NCI-H2029 treated with DMSO at 0.1 percent for 48 hours (cell line): ENCODE measurements around the gene MAP3K20.
"Not testable (repeated sequence)": the region's sequence is repeated elsewhere in the genome, so short reads cannot be mapped to it uniquely, and the experiment has no call there.

Experiments
- DNase-seq: peaks from one replicate; lab custom pipeline; 2025; lab: John Stamatoyannopoulos, UW

The MAP3K20 gene

DNA sequence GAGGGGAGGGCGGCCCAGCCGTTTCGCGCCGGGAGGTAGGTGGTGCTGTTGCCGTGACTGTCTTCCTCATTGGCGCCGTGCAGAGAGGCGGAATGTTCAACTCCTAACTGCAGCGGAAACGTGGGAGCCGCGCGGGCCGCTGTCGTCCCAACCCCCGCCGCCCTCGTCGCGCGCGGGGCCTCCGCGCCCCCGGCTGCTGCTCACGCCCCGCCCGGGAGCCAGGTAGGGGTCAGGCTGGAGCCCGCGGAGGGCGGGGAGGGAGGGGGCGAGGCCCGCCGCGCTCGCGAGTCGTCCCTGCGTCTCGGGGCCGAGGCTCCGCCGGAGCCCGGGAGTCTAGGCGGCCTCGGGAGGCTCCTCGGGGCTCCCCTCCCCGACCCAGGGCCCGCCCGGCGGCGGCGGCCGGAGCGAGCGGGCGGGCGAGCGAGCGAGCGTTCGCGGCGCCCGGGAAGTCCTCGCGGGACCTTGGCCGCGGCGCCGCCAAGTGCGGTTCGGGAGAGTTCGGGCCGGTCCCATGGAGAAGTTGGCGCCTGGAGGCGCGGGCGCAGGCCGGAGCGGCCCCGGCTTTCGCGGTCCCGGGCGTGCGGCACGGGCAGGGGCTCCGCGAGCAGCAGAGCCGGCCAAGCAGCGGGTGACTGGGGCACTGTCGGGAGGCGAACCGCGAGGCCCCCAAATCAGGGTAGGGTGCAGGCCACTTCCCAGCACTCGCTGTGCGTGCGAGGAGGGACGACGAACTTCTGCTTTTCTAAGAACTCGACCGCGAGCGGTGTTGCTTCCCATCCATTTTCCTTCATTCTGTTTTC, at the start of gene MAP3K20:
MAP3K20 (plus strand) TSS at position 66 of the 800 bp plus-strand sequence. CDS start 15,186 bp downstream, outside the sequence.
- DNase-seq: peak; percentile 9

DNA sequence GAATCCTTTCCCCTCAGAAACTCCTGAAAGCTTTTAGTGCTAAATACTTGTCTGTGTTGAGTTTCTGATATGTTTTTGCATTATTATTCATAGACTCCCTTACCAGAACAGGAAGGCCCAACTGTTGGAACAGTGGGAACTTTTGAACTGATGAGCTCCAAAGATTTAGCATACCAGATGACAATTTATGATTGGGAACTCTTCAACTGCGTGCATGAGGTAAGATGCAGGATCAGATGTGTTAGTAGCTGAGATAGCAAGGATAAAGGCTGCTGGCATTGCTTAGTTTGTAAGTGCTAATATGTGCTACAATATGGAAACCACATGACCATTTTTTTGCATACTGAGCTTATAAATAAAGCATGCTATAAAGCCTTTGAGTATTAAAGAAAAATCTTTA, 49.2 kb upstream of the MAP3K20 start:
- no peak for DNase-seq

DNA sequence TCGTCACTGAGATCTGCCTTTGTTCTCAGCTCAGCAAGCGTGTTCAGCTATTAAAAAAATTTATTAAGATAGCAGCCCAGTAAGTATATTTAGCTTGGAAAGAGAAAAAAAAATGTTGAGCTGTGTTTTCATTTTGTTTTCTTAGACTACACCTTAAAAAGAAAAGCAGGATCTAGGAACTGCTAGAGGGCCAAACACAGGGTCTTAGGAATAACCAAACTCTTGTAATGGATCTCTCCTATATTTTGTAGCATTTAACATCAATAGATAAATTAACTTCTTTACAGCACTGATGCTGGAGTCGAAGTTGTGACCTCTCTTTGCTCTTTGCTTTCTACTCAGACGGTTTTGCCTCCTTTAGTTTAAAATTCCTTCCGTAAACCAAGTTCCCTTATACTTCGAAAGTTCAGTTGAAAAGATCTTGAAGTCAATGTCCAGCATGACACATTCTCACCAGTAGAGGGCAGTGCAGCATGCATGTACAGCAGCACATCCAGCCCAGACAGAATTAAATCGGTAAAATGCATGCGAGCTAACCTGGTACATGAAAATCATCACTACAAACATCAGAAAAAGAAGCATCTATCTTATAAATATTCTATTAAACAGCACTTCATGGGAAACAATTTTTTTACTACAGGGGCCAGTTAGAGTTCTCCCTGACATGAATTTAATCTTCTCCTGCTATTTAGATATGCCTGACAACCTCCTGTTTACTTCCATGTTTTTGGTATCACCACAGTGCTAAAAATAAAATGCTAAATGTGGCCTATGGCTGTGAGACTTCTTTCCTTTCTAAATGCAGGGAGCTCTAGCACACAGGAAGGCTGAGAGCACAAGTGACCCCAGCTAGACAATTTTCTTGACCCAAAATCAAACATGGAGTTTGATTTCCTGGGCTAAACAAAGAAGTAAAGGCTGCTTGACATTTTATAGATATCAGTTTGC, 48.2 kb upstream of the MAP3K20 start:
- DNase-seq: peak; percentile 37

DNA sequence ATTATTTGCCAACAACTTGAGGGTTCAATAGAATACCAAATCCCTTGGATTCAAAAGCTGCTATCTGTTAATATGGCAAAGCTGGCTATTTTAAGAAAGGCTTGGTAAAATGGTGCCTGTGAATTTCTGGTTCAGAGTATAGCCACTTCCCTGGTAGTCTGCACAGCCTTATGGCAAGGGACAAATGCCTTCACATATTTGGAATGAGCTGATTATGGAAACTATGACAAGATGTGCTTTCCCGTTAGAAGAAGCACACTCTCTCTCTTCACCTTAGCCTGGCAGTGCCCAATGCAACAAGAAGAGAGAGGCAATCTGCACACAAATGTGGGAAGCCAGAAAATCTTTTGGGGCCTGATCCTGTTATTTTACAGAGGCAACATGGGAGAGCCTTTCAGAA, 47.5 kb upstream of the MAP3K20 start:
- no peak for DNase-seq

DNA sequence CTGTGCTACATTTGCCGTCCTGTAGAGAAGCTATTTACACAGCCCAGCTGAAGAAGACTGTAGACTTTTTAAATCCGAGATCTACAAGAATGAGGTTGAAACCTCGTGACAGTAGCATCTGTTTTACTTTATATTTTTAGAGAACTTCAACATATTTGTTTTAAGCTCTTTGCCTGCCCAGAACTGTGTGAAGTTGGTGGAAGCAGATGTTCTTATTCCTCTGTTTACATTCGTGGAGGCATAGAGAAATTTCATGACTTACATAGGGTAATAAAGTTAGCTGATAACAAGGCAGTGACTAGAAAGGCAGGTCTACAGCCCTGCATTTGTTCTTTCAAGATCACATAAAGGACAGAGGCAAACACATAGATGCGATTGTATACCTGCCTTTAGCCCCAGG, 47.0 kb upstream of the MAP3K20 start:
- DNase-seq: no peak

DNA sequence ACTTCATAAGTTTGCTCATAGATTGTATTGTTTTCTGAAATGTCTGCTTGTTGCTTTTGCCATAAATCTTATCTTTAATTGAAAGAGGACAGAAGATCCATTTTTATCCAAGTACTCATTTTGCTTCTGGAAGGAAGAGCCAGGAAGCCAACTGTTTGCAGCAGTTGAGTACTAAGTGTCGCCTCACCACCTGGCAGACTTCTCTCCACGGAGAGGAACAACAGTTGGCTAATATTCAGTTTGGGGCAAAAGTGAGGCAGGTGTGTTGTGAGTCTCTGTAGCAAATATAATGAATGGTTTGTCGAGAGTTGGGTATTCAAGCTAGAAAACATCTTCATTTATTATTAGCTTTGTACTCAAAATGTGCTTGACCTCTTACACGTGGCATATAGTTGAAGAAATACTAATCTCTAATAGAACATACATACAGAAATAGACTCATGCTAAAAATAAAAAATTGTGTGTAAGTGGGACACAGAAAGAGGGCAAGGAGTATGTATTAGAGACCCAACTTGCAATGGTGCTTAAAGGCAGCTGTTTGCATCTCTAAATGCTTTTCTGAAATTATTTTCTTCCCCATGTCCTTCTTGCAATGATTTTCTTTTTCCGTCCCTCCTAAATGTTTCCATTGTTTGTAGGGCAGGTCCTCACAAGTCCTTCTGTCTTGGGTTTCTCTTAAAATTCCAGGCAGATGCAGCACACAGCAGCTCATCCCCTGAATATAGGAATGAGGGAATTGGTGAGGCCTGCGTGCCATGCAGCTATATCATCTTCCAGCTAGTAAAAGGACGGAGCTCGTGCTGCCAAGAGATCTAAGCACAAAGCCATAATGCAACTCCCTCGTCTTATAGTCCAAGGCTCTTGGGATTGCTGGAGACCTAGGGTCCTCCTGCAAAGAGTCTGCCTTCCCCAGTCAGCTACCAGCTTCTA, 44.8 kb upstream of the MAP3K20 start:
- no peak for DNase-seq

DNA sequence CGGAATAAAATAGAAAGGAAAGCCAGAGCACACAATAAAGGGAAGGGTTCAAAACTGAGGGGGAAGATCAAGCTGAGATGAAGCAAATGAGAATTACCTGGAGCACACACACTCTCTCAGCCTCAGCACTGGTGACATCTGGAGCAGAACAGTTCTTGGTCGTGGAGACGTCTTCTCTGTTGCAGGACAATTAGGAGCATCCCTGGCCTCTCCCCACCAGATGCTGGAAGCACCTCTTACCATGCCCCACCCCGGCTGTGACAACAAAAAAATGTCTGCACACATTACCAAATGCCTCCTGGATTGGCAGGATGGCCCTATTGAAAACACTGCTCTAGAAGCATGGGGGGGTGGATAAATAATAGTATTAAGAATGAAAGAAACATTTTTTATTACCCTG, 43.6 kb upstream of the MAP3K20 start:
- DNase-seq: no peak

DNA sequence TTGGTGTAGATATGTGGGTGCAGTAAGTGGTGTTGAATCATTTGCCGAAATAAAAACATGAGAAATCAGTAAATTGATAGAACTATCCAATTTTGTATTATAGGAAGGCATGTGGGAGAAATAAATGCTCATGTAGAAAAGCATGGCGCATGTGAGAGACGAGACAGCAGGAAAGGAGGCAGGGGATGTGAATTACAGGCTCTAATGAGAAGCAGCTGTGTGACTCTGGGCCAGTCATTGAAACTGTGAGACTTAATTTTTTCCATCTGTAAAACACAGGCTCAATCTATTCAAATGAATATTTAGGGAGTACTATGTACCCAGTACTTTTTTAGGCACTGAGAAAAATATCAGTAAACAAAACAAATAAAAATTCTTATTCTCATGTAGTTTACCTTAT, 42.6 kb upstream of the MAP3K20 start:
- DNase-seq: no peak

DNA sequence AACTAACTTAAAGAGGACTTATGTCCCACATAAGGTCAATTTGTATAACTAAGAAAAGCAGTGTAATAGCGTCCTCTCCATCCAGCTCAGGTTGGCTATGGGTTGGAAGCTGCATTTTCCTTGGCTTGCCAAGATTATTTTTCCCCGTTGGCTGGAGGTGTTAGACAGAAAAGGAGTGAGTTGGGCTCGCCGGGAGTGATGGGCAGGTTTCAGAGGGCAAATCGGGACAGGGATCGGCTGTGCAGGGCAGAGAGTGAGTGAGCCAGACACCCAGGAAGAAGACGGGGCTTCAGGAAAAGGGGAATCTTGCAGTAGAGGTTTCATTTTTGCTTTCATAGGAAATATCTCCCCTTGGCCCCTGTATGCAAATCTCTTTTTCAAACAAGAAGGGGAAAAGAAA, 41.5 kb upstream of the MAP3K20 start:
- no peak for DNase-seq

DNA sequence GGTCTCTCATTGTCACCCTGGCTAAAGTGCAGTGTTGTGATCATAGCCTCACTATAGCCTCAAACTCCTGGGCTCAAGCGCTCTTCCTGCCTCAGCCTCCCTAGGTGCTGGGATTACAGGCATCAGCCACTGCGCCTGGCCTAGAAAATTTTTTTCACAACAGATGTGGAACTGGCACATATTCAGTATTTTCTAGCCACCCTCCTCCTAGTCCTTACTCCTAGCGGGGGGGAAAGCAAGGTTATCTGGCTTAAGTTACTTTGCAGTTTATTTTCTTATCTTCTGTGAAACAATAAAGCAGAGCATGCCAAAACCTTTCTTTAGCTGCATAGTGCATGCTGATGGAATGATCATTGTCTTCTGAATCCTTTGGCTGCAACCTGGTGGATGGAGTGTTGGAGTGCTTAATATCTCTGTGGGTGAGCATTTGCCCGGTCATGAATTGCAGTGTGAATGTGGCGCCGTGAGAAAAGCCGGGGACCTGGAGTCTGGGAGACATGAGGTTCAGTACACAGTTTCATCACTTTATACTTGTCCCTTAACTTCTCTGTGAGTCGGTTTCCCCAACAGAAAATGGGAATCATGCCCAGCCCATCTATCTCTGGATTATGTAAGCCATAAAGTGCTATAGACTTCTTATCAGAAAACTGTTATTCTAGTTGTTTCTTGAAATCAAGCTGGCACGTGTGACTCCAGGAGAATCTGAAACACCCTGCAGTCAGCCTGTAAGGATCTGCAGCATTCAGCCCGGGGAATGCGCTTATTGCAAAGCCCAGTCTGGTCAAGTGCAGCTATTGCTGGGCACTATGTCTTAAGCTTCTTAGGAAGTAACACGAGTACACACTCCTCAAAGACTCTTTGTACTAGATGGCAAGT, 38.2 kb upstream of the MAP3K20 start:
- no peak for DNase-seq

DNA sequence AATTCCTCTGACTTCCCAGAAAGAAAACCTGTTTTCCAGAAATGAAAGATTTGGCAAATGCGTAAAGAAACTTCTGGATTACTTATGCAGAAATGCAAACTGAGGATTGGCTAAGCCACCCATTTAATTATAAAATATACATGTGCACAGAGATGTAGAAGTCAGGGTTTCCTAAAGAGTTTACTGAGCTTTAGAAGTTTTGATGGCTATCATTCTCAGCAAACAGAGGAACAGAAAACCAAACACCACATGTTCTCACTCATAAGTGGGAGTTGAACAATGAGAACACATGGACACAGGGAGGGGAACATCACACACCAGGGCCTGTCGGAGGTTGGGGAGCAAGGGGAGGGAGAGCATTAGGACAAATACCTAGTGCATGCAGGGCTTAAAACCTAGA, 37.4 kb upstream of the MAP3K20 start:
- DNase-seq: not testable (repeated sequence)

DNA sequence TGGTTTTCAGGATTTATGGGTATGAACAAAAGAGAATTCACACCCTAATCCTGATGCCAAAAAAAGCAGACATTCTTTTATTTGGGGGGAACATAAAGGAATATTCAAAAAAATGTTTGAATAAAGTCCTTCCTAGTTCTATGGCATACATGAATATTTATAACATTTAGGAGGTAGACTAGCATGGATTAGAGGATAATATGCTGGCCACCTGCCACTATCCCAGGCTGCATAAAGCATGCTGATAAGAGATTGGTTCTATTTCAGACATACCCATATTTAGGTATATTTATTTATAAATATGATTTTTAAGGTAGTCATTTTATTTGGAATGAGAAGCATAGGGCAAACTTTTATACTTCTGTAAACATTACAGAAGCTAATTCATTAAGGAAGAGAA, 34.9 kb upstream of the MAP3K20 start:
- no peak for DNase-seq

DNA sequence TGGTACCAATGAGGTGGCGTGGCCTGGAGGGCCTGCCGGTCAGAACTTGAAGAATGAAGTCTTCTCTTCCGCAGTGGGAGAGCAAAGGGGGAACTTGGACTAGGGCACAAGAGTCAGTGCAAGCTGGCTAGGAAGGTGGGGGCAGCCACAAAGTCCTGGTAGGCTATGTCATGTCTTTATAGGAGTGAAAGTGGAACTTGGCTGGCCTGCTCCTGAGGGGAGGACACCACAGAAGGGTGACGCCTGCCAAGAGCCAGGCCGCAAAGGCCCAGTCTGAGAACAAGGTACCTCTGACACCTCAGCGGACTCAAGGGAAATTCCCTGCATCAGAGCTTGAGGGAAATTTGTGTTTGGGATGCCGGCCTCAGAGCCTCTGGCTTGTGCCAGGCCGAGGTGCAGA, 32.2 kb upstream of the MAP3K20 start:
- no peak for DNase-seq

DNA sequence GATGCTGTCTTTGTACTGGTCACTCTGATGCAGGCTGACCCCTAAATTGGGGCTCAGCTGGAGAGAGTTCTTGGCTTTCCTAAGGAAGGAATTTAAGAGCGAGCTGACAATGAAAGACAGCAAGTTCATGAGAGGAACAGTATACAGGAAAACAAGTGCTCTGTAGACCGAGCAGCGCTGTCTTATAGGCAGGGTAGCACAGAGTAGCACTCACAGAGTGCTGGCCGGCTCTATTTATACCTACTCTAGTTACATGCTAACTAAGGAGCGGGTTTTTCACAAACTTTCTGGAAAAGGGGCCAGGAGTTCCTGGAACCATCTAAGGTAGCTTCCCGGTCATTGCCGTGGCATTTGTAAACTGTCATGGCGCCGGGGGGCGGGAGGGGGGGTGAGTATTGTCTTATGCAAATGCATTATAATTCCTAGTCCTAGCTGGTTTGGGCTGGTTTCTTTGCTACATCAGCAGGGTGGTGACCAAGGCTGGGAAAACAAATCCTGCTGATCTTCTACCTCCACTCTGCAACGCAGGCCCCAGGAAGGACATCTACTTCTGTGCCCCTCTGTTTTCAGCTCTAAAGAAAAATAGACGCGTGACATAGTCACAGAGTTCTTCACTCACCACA, 31.6 kb upstream of the MAP3K20 start:
- no peak for DNase-seq

DNA sequence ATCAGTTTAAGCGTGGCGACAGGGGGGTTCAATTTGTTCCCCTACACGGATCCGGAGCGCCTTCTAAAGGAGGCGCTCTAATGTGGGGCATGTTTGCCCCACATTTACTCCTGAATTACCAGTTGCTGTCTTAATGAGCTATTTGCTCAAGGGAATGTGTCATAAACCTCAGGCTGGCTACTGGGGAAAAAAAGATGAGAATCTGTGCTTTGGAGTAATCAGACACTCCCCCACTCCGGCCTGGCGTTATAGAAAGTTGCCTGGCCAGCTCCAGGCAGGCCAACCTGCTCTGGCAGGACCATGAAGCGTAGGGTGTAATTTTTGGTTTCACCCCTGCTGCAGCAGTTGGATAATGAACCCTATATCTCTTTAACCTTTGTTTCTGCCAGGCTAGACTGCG, 31.0 kb upstream of the MAP3K20 start:
- DNase-seq: no peak

DNA sequence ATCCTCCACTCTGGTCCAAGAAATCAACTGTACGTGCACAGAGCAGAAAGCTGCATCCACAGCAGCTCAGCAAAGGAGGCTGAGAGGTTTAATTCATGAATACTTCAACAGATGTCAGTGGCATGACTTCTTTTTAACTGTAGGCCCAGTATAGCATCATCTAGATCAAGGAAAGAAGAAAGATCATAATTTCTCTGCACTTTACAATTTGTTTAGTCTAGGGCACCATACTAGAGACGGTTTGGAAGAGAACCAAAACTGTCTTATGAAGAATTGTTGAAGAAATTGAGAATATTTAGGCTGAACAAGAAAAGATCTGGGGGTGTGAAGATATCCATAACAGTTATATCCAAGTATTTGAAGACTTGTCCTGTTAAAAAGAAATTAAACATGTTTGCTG, 30.5 kb upstream of the MAP3K20 start:
- no peak for DNase-seq

DNA sequence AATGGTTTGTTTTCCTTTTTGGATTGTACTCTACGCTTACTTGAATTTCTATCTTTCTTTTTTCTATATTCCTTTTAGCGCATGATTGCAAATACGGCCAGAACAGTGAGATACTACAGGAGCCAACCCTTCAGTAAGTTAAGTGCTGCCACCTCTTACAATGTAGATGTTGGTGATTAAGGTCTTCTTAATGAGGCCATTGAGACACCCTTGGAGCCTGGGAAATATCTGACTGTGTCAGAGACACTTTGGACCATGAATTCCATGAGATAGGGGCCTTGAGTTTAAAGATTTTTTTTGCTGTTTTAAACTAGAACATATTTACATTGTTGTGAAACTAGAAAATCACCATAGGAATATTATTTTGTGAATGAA, 27.1 kb upstream of the MAP3K20 start:
- DNase-seq: no peak

DNA sequence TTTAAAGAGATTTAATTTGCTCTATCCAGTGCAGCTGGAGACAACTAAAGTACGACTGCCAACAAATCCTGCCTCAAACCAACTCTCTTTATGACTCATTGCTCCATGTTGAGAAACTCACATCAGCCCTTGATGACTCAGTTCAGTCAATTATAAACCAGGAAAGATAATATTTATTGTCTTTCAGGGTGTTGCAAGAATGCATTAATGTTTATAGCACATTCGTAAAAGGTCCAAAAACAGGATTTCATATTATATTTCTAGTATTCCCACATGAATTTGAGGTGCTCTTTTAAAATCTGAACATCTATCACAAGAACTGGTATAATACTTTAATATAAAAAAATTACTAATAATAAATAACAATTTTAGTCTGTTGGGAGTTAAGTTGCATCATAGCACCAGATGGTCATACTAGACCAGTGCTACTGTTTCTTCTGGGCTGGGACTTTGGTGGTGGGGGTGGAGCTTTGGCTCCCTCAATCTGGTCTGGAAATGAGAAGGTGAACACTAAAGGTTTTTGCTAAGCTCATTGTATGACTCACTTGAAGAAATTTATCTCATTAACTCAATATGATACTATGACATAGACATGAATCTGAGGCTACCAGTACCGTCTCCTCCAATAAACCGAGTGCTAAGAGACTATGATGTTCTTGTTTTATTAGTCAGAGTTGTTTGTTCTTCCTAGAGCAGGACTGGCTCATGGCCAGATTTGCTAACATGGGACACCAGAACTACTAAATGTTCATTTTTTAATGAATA, 26.6 kb upstream of the MAP3K20 start:
- no peak for DNase-seq

DNA sequence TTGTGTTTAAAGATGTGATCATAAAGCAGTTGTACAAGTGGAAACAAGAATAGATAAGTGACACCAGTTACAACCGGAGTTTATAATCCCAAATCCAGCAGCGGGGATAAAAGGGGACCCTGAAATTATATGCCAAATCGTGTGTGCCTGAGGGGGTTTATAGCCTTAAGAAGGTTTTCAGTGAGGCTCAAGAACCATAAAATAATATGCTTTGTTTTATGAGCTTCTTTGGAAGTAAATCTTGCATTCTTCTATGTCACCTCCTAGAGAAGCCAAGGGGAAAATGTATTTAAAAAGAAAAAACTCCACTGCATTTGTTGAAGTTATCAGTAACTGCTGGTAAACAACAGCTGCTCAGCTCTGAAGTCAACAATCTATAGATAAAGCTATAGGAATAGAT, 25.8 kb upstream of the MAP3K20 start:
- no peak for DNase-seq

DNA sequence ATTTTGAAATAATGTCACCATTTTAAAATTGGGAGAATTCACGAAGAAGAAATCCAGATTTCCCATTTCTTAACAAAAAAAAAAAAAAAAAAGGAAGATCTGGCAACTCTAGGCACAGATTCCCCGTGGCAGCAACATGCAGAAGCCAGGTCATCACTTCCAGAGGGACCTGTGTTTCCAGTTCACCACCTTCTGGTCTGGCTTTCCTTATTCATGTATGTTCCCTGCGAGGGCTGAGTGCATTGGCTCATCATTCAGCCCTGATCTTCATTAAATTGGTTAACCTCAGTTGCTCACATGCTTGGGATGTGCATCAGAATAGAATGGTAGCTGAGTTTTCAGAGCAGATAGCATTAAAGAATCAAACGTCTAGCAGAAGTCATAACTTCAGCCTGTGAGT, 25.0 kb upstream of the MAP3K20 start:
- DNase-seq: no peak
